Stimulated activated CD8-positive, alpha-beta memory T cell treated with anti-CD3 and anti-CD28 coated beads, Interleukin-12 subunit alpha, Interleukin-12 subunit beta, amount 100 ng/mL, for 1 hour (primary cell): ENCODE results near the gene SSRP1.
A peak's percentile ranks its signal among the peaks of the same experiment; 100 is the strongest.

Experiments used
- DNase-seq: peaks from one replicate; pipeline ENCODE4 v3.0.0-alpha.2; 2020; ENCODE audit warnings: low read depth

SSRP1 gene

GRCh38 chr11:57359396-57359795 is 23.7 kb upstream of the SSRP1 start:
- DNase-seq, result no peak

- no peak for DNase-seq
Measured at GRCh38 chr11:57358991-57359390, 23.3 kb upstream of the SSRP1 start.

- DNase-seq, result no peak
Measured at GRCh38 chr11:57358543-57358961, 22.9 kb upstream of the SSRP1 start.

GRCh38 chr11:57357856-57358255 is 22.2 kb upstream of the SSRP1 start:
- DNase-seq, result no peak

- no peak for DNase-seq
Measured at GRCh38 chr11:57357310-57357709, 21.6 kb upstream of the SSRP1 start.

- no peak for DNase-seq
Measured at GRCh38 chr11:57356268-57356667, 20.6 kb upstream of the SSRP1 start.

- DNase-seq, result no peak
Measured at GRCh38 chr11:57354699-57355098, 19.0 kb upstream of the SSRP1 start.

GRCh38 chr11:57353852-57354251 is 18.2 kb upstream of the SSRP1 start:
- no peak for DNase-seq

GRCh38 chr11:57353446-57353845 is 17.8 kb upstream of the SSRP1 start:
- DNase-seq, result no peak

GRCh38 chr11:57353036-57353435 is 17.3 kb upstream of the SSRP1 start:
- DNase-seq, result no peak

GRCh38 chr11:57349491-57350274 is 14.0 kb upstream of the SSRP1 start:
- peak; percentile 42 for DNase-seq

GRCh38 chr11:57348636-57349313 is 13.1 kb upstream of the SSRP1 start:
- DNase-seq, result no peak

- no peak for DNase-seq
Measured at GRCh38 chr11:57348052-57348451, 12.4 kb upstream of the SSRP1 start.

GRCh38 chr11:57347336-57347735 is 11.6 kb upstream of the SSRP1 start:
- no peak for DNase-seq

- peak; percentile 60 for DNase-seq
Measured at GRCh38 chr11:57345555-57346211, 10.0 kb upstream of the SSRP1 start.

- DNase-seq, result no peak
Measured at GRCh38 chr11:57344826-57345225, 9.1 kb upstream of the SSRP1 start.

GRCh38 chr11:57343825-57344224 is 8.1 kb upstream of the SSRP1 start:
- no peak for DNase-seq

- DNase-seq, result no peak
Measured at GRCh38 chr11:57342702-57343101, 7.0 kb upstream of the SSRP1 start.

- DNase-seq, result no peak
Measured at GRCh38 chr11:57341250-57341808, 5.6 kb upstream of the SSRP1 start.

- no peak for DNase-seq
Measured at GRCh38 chr11:57340039-57340615, 4.4 kb upstream of the SSRP1 start.

- DNase-seq, result no peak
Measured at GRCh38 chr11:57339328-57339727, 3.6 kb upstream of the SSRP1 start.

- no peak for DNase-seq
Measured at GRCh38 chr11:57338142-57338541, 2.5 kb upstream of the SSRP1 start, which contains the start of gene P2RX3. Gene P2RX3 (plus strand): TSS chr11:57338352. CDS start chr11:57338551, 199 bp downstream.
